Small intestine (tissue), 7 donors: Measurements from ENCODE around the gene SCN4B. TPM values are rescaled to one million over a fixed set of nuclear protein-coding genes. Genes with fewer than 3 reads are reported as not detected.

ENCODE experiments used
- DNase-seq, 2 donors: peaks; one replicate each; pipeline versions ENCODE4 v3.0.0 to v3.0.0-alpha.2; 2013
- FAIRE-seq: peaks from 2 replicates; lab custom pipeline; 2012; peaks lifted over from hg19 to GRCh38; lab: Jason Lieb, UNC
- H3K27ac ChIP-seq, 3 donors: one replicate each; pipeline ENCODE4 v1.5.1; 2013; ENCODE audit warnings: low read length in 2 of 3, mild to moderate bottlenecking in 2 of 3, control low read depth in 1 of 3, inconsistent platforms in 1 of 3, low read depth in 1 of 3, moderate library complexity in 1 of 3
- H3K27me3 ChIP-seq, 3 donors: one replicate each; pipeline ENCODE4 v1.6.1; 2013; ENCODE audit warnings: low read length in 3 of 3, inconsistent platforms in 1 of 3; ENCODE audit not compliant: control insufficient read depth in 3 of 3, insufficient read depth in 3 of 3
- H3K36me3 ChIP-seq, 3 donors: one replicate each; pipeline ENCODE4 v1.6.1; 2013; ENCODE audit warnings: low read length in 3 of 3, inconsistent platforms in 1 of 3, low read depth in 1 of 3, mild to moderate bottlenecking in 1 of 3, moderate library complexity in 1 of 3; ENCODE audit not compliant: control insufficient read depth in 3 of 3, insufficient read depth in 2 of 3
- H3K4me1 ChIP-seq, 3 donors: one replicate each; pipeline ENCODE4 v1.6.1; 2013; ENCODE audit warnings: low read length in 2 of 3, inconsistent platforms in 1 of 3, low read depth in 1 of 3, mild to moderate bottlenecking in 1 of 3, moderate library complexity in 1 of 3; ENCODE audit not compliant: control insufficient read depth in 3 of 3, insufficient read depth in 2 of 3
- H3K4me3 ChIP-seq, 3 donors: one replicate each; pipeline ENCODE4 v1.5.1; 2013; ENCODE audit warnings: low read length in 3 of 3, control low read depth in 1 of 3, inconsistent platforms in 1 of 3, low read depth in 1 of 3, mild to moderate bottlenecking in 1 of 3, moderate library complexity in 1 of 3
- H3K9me3 ChIP-seq, 2 donors: one replicate each; pipeline ENCODE4 v1.6.1; 2013; ENCODE audit warnings: low read depth in 1 of 2, low read length in 1 of 2; ENCODE audit not compliant: control insufficient read depth in 2 of 2, insufficient read depth in 1 of 2
- WGBS, 3 donors: extraction: QIAGEN DNeasy Blood & Tissue Kit; methylation state at CpG; one replicate each; pipeline ENCODE4 v1.1.7; 2013; 5-methylcytosine and 5-hydroxymethylcytosine counted together
- polyA plus RNA-seq, 4 donors: library from polyadenylated mRNA; stranded (reverse) in 3 of 4; unstranded in 1 of 4; fragments of 200-250 nt in 3 of 4; fragments of 120-200 nt in 1 of 4; gene quantifications; one replicate each; pipeline versions ENCODE4 v1.2.1 to v1.2.3, GENCODE V29; 2013
- donor health status: healthy with polysubstance abuse.
- donor health status: control.
- donor health status: control.
- donor health status: Bipolar disorder and iron deficiency.
- donor health status: healthy.

Gene SCN4B
- polyA plus RNA-seq, 4 donors = 0.45 to 3.8 (median 2.1) TPM

DNA sequence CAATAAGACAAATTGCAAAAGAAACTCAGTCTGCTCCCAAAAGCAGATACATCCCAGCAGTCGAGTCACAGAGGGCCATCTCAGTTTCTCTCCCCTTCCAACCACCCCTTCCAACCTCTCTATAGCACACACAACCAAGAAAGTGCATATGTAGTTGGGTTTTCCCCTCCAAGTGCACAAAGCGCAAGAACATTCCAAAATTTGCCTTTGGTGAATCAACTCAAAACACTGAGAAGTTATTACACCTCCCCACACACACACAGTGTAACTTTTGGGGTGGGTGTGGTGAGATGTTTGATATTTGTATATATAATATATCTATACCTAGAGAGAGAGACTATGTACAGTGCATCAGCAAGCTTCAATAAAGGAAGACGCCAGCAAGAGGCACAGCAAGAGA lies 10.2 kb upstream of the SCN4B start:
- FAIRE-seq (no peak), DNase-seq (no peak)
- Histone ChIP-seq H3K4me3 (no peak overlapping the region), H3K9me3 (no peaks in the 10 kb centered on the region), H3K27ac (no peak overlapping the region), H3K4me1 (no peaks in the 10 kb centered on the region), H3K36me3 (peaks cover 0 to under 1% (median 0%) of the 10 kb centered on the region in 3 donors), H3K27me3 (peaks cover 0 to 88% (median 12%) of the 10 kb centered on the region in 3 donors)
- WGBS, 3 donors = 68 to 76% (median 74%) methylated on average over 3 of the region's 3 CpGs

DNA sequence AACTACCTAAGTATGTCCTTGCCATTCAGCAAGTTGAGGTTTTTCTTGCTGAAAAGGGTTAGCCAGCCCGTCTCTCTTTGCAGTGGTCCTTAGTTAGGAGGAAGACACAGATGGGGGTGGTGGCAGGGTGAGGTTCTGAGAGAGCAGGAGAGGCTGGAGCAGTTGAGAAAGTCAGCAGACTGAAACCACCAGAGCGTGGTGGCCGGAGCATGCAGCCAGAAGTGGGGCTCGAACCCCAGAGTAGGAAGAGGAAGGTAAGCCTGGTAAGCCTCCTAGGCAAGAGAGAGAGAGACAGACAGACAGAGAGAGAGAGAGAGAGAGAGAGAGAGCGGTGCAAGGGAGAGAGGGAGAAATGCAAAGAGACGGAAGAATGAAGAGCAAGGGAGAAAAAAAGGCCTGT lies 9.2 kb upstream of the SCN4B start:
- Histone ChIP-seq H3K4me1 (peaks cover 0 to 4% (median 0%) of the 10 kb centered on the region in 3 donors), H3K27ac (no peak overlapping the region), H3K36me3 (no peaks in the 10 kb centered on the region), H3K9me3 (no peaks in the 10 kb centered on the region), H3K4me3 (no peak overlapping the region), H3K27me3 (peaks cover 0 to 91% (median 15%) of the 10 kb centered on the region in 3 donors)
- 80% methylated on average over 5 to 6 of the region's 6 CpGs for WGBS, 3 donors
- no peak for FAIRE-seq
- no peak for DNase-seq

DNA sequence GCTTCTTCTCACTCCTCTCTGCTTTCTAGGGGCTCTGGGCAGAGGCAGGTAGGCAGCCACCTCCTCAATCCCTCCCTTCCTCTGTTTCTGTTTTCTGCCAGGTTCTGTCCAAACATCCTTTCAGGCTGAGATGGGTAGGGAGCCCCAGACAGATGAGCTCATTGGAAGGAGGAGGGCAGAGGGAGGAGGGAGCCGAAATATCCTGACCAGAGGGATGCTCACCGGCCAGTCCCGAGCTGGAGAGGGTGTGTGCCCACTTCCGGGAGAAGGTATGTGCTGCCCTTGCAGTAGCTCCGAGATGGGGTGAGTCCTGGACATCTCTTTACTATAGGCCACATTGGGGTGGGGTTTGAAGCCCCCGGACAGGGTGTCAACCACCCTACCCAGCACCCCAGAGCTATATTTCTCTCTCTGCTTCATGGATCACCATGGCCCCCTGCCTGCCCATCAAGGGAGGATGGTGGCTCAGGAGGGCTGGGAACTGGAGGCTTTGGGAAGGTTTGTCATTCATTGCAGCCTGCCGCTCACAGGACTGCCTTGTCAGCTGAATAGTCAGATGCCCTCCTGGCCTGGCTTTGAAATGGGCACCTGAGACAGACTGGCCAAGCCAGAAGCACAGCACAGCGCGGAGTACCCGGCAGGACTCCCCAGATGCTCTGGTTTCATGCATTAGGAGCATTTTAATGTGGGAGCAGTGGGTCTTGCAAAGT lies 4.7 kb upstream of the SCN4B start:
- H3K36me3 ChIP-seq = no peaks in the 10 kb centered on the region
- peaks cover 7 to 97% (median 43%) of the 10 kb centered on the region in 3 donors for H3K27me3 ChIP-seq
- no peak overlapping the region for H3K27ac ChIP-seq
- no peak for FAIRE-seq
- H3K9me3 ChIP-seq = peaks cover 0 to 4% of the 10 kb centered on the region in 2 donors
- no peak for DNase-seq
- H3K4me1 ChIP-seq = peaks cover 0 to 43% (median 2%) of the 10 kb centered on the region in 3 donors
- WGBS, 3 donors = 44 to 50% (median 49%) methylated on average over 10 of the region's 10 CpGs
- no peak overlapping the region for H3K4me3 ChIP-seq

DNA sequence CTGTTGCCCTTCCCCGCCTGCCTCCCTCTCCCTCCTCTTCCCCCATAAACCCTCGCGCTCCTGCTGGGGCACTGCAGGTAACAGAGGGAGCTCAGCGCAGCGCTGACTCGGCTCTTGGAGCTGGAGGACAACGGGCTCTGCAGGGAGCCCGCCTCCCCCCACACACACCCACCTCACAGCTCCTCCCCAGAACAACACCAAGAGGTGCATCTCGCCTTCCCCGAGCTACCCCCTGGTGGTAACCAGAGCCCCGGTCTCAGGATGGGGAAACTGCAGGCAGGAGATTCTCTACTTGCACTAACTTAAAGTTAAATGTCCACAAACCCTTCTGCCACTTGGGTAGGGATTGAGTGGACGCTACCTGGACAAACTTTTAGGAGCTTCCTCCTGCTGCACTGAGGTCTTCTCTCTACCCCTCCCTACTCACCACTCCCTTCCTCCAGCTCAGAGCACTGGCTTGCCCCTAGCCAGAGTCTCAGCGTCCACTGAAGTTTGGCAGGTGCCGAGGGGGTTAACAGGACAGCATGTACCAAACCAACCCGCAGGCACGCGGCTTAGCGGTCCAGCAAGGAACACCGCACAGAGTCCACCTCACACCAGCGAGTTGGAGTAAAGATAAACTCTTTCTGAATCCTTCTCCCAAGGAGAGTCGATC lies 4.0 kb upstream of the SCN4B start:
- peaks cover 11 to 97% (median 43%) of the 10 kb centered on the region in 3 donors for H3K27me3 ChIP-seq
- FAIRE-seq (no peak), DNase-seq (peak in 1 of 2 donors; percentile 51)
- no peaks in the 10 kb centered on the region for H3K36me3 ChIP-seq
- WGBS, 3 donors = 2 to 9% (median 6%) methylated on average over 20 to 21 of the region's 21 CpGs
- peaks cover 0 to 46% (median 2%) of the 10 kb centered on the region in 3 donors for H3K4me1 ChIP-seq
- H3K27ac ChIP-seq = no peak overlapping the region
- peaks cover 0 to 4% of the 10 kb centered on the region in 2 donors for H3K9me3 ChIP-seq
- no peak overlapping the region for H3K4me3 ChIP-seq

DNA sequence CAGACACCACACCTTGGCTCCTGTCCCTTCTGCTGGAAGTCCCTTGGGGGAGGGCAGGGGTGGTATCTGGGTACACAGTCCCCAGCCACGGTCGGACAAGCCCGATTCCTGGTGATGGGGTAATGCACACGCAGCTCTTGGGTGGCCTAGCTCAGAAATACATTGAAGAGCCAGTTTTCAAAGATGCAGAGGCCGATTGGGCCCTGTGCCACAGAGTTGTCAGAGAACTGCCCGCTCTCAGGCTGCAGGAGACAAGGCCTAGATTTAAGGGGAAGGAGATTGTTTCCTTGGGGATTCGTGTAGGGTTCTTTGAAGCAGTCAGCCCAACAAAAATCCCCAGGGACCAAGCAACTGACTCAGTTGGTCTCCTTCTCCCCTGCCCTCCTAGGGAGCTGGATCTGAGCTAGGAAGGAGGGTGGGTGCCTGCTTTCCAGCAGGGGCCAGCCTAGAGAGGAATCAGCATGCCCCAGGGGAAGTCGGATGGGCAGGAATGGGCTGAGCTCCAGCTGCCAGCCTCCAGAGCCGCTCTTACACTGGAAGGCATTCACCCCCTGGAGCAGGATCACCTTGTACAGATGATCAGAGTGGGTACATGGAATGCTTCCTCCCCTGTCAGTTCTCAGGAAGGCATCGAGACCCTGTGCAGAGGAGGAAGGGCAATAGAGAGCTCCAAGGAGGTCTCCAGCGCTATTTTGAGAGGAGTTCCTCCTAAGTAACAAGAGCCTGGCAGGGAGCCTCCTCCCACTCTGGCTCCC lies 3.3 kb upstream of the SCN4B start:
- H3K4me3 ChIP-seq = no peak overlapping the region
- H3K27me3 ChIP-seq = peaks cover 11 to 97% (median 40%) of the 10 kb centered on the region in 3 donors
- FAIRE-seq = no peak
- H3K27ac ChIP-seq = no peak overlapping the region
- 51 to 54% (median 52%) methylated on average over 11 of the region's 11 CpGs for WGBS, 3 donors
- H3K4me1 ChIP-seq = peaks cover 0 to 46% (median 2%) of the 10 kb centered on the region in 3 donors
- H3K36me3 ChIP-seq = no peaks in the 10 kb centered on the region
- DNase-seq = no peak
- peaks cover 0 to 4% of the 10 kb centered on the region in 2 donors for H3K9me3 ChIP-seq

DNA sequence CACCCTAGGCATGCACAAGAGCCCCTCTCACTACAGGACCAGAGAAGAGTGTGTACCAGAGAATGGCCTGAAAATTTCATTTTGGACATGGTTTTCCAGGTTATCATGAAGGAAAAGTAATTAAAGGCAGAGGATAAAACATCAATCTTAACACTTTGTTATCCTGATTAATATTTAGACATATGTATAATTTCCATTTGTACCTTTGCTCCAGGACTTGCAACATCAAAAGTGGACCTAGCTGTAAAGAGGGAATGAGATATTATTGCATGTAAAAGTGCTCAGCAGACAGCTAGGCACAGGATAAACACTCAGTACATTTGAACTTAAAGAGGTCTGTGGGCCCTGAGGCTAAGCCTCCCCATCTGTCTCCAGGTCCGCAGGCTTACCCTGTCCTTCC lies 2.0 kb upstream of the SCN4B start:
- WGBS, 3 donors = 75 to 100% (median 84%) methylated on average over 1 of the region's 1 CpG
- H3K36me3 ChIP-seq = no peaks in the 10 kb centered on the region
- DNase-seq (peak in 1 of 2 donors; percentile 62), FAIRE-seq (no peak)
- no peak overlapping the region for H3K4me3 ChIP-seq
- H3K4me1 ChIP-seq = peaks cover 0 to 46% (median 2%) of the 10 kb centered on the region in 3 donors
- H3K9me3 ChIP-seq = peaks cover 0 to 4% of the 10 kb centered on the region in 2 donors
- H3K27ac ChIP-seq = no peak overlapping the region
- H3K27me3 ChIP-seq = peaks cover 11 to 94% (median 39%) of the 10 kb centered on the region in 3 donors

DNA sequence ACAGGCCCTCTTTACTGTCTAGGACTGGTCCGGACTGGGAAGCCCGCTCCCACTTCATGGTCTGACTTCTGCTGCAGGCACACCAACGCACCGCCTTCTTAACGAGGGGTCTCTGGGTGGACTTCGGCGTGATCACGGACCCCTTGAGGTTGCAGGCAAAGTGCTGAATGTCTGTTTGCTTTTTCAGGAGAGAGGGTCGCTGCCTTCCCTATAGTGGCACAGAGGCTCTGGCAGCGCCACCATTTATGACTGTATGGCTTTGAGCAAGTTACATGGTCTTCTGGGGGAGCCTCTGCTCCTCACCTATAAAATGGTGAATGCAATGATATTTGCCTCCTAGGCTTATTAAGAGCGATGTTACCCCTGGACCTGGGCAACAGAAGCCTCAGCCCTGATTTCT lies 1.4 kb upstream of the SCN4B start:
- FAIRE-seq (no peak), DNase-seq (no peak)
- Histone ChIP-seq H3K9me3 (peaks cover 0 to 4% of the 10 kb centered on the region in 2 donors), H3K4me3 (no peak overlapping the region), H3K27ac (no peak overlapping the region), H3K4me1 (peaks cover 0 to 46% (median 2%) of the 10 kb centered on the region in 3 donors), H3K36me3 (no peaks in the 10 kb centered on the region), H3K27me3 (peaks cover 11 to 94% (median 34%) of the 10 kb centered on the region in 3 donors)
- 68 to 83% (median 81%) methylated on average over 11 of the region's 11 CpGs for WGBS, 3 donors

DNA sequence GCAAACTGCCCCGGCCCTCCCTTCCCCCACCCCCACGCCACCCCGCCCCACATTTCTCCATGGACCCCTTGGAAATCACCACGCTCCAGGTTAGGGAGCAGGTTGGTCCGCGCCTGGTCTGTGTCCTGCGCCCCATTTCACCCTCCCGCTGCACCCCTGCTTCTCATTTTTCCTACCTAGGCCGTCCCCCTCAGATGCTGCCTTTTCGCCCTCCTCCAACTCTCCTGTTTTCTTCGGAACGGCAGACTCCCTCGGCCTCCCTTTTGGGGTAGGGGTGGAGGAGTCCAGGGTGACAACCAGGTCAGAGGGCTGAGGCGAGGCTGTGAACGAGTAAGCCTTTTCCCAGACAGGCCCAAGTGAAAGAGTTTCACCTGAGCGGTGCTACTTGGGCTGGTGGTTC lies 893 bp upstream of the SCN4B start:
- H3K4me3 ChIP-seq = no peak overlapping the region
- H3K27ac ChIP-seq = no peak overlapping the region
- H3K4me1 ChIP-seq = peaks cover 0 to 46% (median 2%) of the 10 kb centered on the region in 3 donors
- WGBS, 3 donors = 6 to 28% (median 16%) methylated on average over 15 to 16 of the region's 16 CpGs
- H3K9me3 ChIP-seq = peaks cover 0 to 4% of the 10 kb centered on the region in 2 donors
- H3K27me3 ChIP-seq = peaks cover 11 to 93% (median 34%) of the 10 kb centered on the region in 3 donors
- no peaks in the 10 kb centered on the region for H3K36me3 ChIP-seq
- DNase-seq (no peak), FAIRE-seq (no peak)
